HG03565 (cell line): ENCODE measurements around the gene TNMD.
A peak's percentile ranks its signal among the peaks of the same experiment; 100 is the strongest.
"Not testable (repeated sequence)": the region's sequence is repeated elsewhere in the genome, so short reads cannot be mapped to it uniquely, and the experiment has no call there.

Source experiments
- ATAC-seq: cut with Tn5 transposase; IDR thresholded peaks from one replicate; pipeline ENCODE4 v1.9.1; 2021; ENCODE audit warnings: mild to moderate bottlenecking, moderate library complexity; ENCODE audit not compliant: unreplicated experiment

The TNMD gene

DNA sequence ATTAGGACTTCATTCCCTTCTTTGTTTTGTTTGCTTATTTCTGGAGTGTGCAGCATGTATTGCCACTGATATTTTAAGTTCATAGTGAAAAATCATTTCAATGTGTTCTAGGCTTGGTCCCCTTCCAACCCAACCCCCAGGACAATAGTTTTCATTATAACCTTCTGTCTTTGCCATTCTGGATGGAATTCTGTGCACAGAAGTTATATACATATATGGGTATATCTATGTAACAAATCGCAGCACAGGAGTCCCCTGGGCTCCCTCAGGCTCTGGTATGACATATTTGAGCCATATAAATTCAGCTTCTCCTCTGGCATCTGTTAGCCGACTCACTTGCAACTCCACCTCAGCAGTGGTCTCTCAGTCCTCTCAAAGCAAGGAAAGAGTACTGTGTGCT lies at the start of gene TNMD:
Gene TNMD, plus strand, starts transcription at position 326 of the 400 bp plus-strand sequence. CDS start 83 bp downstream, outside the sequence.
- ATAC-seq = no peak

GRCh38 chrX:100565534-100565933 lies 19.2 kb upstream of the TNMD start:
- not testable (repeated sequence) for ATAC-seq

DNA sequence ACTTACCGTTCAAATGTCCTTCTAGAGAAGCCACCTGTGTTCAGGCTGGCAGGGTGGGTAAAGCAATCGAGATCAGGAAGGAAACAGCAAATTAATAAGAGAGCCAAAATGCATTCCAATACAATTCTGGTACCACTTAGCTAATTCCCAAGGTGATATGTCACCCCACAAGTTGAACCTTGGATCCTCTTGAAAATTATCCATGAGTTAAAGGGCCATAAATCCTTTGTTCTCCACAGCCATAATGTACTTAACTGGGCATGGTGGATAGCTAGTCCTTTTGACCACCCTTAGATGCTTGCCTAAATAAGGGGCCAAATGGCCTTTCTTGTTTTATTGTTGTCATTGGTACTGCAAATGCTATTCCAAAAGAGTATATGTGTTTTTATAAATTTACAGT lies 2.0 kb downstream of the TNMD start:
- ATAC-seq = no peak

DNA sequence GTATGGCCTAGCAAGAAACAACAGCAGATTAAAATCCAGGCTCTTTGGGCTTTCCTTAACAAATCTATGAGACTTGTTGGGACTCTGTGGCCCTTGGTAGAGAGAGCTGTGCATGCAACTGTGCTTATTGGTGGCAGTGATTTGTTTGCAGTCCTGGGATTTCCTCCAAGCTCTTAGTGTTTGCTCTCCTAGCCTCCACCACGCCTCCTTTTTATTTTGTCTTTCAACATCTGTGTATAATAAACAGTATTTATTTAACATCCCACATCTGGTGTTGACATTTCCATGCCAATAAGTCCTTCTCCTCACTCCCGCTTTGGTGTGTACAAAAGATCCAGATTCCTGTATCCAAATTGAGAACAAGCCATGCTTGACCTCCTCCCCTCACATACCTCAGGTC lies 3.1 kb downstream of the TNMD start:
- no peak for ATAC-seq

- ATAC-seq = no peak
Observed at GRCh38 chrX:100591256-100592051, 6.7 kb downstream of the TNMD start.

DNA sequence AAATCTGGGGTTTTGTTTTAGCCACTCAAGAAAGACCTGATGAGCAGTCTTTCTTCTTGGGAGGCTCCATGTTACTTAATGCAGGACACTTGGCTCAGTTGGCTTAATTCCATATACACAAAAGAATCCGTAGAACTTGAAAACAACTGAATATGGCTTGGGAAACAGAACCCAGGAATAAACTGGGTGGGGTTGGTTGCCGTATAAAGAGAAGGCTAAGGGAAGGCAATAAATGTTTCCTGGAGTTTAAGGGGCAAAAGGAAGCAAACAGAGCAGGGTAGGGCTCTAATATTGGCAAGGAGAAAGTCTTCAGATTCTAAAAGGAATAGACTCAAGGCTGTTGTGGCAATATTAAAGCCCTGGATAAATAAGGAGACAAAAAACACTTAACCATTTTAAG lies 8.4 kb downstream of the TNMD start:
- ATAC-seq = no peak

DNA sequence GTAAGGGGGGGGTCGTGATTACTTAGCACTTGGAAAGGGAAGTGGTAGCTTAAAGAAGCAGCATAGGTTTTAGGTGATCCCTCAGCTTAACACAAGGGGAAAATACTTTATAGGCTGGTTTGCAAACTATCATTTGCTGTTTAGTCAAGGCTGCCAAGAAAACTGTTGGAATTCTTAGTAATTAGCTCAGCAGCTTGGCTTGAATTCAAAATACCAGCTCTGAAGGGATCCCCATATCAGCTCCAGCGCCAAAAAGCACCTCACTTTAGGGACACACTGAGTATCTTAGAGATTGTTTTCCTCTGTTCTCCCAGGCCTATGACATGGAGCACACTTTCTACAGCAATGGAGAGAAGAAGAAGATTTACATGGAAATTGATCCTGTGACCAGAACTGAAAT lies 8.8 kb downstream of the TNMD start:
- ATAC-seq = no peak

- no peak for ATAC-seq
Observed at GRCh38 chrX:100596601-100597000, 11.9 kb downstream of the TNMD start.

- no peak for ATAC-seq
Observed at GRCh38 chrX:100599456-100599855, 14.7 kb downstream of the TNMD start.

DNA sequence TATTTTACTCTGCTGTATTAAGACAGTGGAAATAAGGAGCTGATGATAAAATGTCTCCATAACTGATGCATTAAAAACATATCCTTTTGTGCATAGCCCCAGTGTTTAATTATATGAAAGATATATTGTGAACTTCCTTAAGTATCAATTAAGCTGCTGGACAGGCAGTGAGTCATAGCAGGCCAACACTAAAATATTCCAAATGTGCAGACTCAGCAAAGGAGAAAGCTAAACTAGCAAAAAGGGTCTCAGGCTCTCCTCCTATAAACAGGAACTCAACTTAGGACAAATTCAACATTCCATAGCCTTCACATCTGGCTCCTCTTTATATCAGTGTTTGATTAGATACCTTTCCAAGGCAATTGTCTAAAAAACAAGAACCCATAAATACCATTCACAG lies 15.6 kb downstream of the TNMD start:
- ATAC-seq = no peak

DNA sequence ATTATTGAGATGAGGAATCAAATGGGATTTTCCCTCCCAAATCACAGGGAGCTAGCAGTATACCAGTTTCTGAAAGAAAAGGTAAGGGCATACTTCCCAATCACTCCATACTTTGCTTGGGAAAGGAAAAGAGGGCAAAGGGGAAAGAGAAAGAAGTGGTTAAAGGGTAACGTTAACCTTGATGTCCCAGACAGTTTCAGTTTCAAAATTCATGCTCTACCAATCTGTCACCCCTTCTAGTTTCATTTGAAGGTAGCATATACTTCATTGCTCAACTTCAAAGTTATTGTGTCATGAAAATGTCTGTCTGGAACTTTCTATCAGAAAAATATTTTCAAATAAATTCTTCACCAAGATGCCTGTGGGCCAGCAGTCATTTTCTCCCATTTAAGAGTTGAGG lies 16.0 kb downstream of the TNMD start:
- ATAC-seq = no peak

- peak; percentile 61 for ATAC-seq
Observed at GRCh38 chrX:100606753-100607152, 22.0 kb downstream of the TNMD start.

- ATAC-seq = no peak
Observed at GRCh38 chrX:100609591-100609990, 24.9 kb downstream of the TNMD start.

GRCh38 chrX:100611951-100612350 lies 27.2 kb downstream of the TNMD start:
- ATAC-seq = no peak

- ATAC-seq = peak; percentile 100
Observed at GRCh38 chrX:100615005-100615404, 30.3 kb downstream of the TNMD start.

DNA sequence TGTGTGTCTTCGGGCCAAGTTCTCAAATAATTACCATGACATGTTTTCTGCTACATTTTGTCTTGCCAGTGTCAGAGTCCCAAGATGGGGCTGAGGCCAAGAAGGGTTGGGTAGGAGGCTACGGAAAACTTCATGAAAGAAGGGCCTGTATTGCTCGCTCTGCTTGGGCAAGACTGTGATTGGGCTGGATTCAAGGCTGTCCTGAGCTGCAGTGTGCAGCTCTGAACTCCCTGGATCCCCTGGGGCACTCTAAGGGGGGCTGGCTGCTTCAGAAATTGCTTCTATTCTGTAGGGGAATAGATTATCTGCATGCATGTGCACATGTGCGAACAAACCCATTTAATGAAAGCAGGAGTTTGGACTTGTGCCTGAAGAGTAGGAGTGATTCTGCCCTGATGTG lies 38.3 kb downstream of the TNMD start:
- ATAC-seq = no peak

GRCh38 chrX:100625985-100626491 lies 41.3 kb downstream of the TNMD start:
- ATAC-seq = peak; percentile 93

GRCh38 chrX:100635040-100635439 lies 50.3 kb downstream of the TNMD start:
- ATAC-seq = no peak

- ATAC-seq = no peak
Observed at GRCh38 chrX:100635989-100636320, 51.2 kb downstream of the TNMD start.

GRCh38 chrX:100636321-100636991 lies 51.7 kb downstream of the TNMD start, which contains the start of gene TSPAN6:
TSPAN6 (minus strand) TSS chrX:100636806; CDS start chrX:100636694, 112 bp downstream.
- peak; percentile 96 for ATAC-seq

DNA sequence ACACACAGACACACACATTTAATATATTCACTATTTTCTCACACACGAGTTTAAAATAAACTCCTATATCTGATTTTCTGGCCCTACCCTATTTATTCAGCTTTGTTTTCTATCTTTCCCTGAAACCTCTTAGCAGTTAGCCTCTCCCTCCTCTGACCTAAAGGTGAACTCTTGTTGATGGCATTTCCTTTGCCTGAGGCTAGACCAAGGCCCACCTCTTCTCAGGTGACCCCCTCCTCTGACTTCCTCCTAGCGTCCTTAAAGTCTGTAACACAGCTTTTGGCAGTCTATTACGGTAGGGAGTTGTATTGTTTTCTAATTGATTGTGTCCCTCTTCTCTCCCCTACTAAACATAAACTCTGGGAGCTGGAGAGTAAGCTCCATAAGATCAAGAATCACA lies 57.6 kb downstream of the TNMD start:
- ATAC-seq = no peak

- ATAC-seq = no peak
Observed at GRCh38 chrX:100643212-100643611, 58.5 kb downstream of the TNMD start.
